HG03108 (cell line): ENCODE measurements around the gene TMIE.

Experiments
- ATAC-seq: cut with Tn5 transposase; IDR thresholded peaks from one replicate; pipeline ENCODE4 v1.9.1; 2021; ENCODE audit warnings: moderate library complexity; ENCODE audit not compliant: unreplicated experiment

TMIE gene

GRCh38 chr3:46755646-46756045, 54.5 kb downstream of the TMIE start:
- no peak for ATAC-seq

- ATAC-seq, result no peak
Observed at GRCh38 chr3:46756642-46757041, 55.5 kb downstream of the TMIE start.

GRCh38 chr3:46759239-46760167, 58.3 kb downstream of the TMIE start:
- no peak for ATAC-seq
